Measurements from ENCODE around the gene SEC11C.

Gene SEC11C

GRCh38 chr18:59156316-59156715 is 16.6 kb downstream of the SEC11C start:
- TF ChIP-seq, protein P1, sequence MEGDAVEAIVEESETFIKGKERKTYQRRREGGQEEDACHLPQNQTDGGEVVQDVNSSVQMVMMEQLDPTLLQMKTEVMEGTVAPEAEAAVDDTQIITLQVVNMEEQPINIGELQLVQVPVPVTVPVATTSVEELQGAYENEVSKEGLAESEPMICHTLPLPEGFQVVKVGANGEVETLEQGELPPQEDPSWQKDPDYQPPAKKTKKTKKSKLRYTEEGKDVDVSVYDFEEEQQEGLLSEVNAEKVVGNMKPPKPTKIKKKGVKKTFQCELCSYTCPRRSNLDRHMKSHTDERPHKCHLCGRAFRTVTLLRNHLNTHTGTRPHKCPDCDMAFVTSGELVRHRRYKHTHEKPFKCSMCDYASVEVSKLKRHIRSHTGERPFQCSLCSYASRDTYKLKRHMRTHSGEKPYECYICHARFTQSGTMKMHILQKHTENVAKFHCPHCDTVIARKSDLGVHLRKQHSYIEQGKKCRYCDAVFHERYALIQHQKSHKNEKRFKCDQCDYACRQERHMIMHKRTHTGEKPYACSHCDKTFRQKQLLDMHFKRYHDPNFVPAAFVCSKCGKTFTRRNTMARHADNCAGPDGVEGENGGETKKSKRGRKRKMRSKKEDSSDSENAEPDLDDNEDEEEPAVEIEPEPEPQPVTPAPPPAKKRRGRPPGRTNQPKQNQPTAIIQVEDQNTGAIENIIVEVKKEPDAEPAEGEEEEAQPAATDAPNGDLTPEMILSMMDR (IDR thresholded peaks at IDR 0.05; ENCODE audit: borderline replicate concordance, control extremely low read depth, extremely low read depth, insufficient read depth, missing control alignments) = no peak
- in situ Hi-C loops (cut with MboI; ENCODE audit: low sequenced_read_pairs, unreplicated experiment) = no loop called here
- no peak for DNase-seq (ENCODE audit: low spot score)

DNA sequence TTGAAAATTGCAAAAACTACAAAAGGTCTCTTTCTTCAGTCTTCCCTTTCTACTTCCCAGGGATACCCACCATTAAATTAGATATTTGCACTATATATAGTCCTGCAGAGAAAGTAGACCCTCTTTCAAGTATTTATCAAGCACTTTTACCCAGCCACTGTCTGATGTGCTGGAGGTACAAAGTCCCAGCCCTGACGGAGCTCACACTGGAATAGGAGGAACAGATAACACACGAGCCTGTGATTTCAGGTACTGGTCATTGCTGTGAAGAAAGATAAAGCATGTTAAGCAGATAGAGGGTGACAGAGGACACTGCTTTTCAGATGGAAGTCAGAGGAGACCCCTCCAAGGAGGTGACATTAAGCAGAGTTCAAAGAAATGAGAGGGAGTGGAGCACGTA is 19.6 kb downstream of the SEC11C start:
- DNase-seq (ENCODE audit: low spot score) = no peak
- TF ChIP-seq, protein P1 (IDR thresholded peaks at IDR 0.05; ENCODE audit: borderline replicate concordance, control extremely low read depth, extremely low read depth, insufficient read depth, missing control alignments) = no peak
- in situ Hi-C loops (cut with MboI; ENCODE audit: low sequenced_read_pairs, unreplicated experiment) = no loop called here

- DNase-seq (ENCODE audit: low spot score) = no peak
- in situ Hi-C loops (cut with MboI; ENCODE audit: low sequenced_read_pairs, unreplicated experiment) = no loop called here
- TF ChIP-seq, protein P1 (IDR thresholded peaks at IDR 0.05; ENCODE audit: borderline replicate concordance, control extremely low read depth, extremely low read depth, insufficient read depth, missing control alignments) = no peak
These were observed 20.3 kb downstream of the SEC11C start for GRCh38 chr18:59159986-59160385.

DNA sequence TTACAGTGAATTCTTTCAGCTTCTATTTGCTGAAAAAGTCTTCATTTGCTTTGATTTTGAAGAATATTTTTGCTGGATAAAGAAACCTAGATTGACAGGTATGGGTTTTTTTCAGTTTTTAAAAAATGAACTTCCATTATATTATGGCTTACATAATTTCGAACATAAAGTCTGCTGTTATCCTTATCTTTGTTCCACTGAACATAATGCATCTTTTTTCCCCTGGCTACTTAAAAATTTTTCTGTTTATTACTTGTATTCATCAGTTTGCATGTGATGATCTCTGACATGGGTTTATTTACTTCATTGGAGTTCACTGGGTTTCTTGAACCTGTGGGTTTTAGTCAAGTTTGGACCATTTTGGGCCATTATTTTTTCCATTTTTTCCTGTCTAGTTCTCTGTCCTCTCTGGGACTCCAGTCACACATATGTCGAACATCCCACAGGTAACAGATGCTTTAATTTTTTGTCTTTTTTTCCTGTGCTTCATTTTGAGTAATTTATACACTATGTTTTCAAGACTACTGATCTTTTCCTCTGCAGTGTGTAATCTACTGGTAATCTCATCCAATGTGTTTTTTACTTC is 33.1 kb downstream of the SEC11C start:
- DNase-seq (ENCODE audit: low spot score) = no peak
- TF ChIP-seq, protein P1 (IDR thresholded peaks at IDR 0.05; ENCODE audit: borderline replicate concordance, control extremely low read depth, extremely low read depth, insufficient read depth, missing control alignments) = no peak
- in situ Hi-C loops (cut with MboI; ENCODE audit: low sequenced_read_pairs, unreplicated experiment) = no loop called here

DNA sequence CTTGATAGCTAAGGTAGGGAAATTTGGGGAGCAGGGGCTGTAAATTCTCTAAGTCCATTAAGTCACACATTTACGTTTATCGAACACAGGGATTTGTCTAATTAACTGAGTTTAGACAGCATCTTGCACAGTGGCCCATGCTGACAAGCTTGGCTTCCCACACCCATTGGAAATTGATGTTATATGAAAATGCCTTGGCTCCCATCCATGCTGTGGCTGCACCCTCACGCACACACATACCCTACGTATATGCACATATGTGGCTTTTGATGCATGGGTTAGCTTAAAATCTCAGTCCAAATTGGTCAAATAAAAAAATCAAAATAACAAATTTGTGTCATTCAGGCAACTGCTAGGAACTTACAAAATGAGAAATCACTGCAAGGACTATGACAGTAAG is 37.8 kb downstream of the SEC11C start:
- no peak for DNase-seq (ENCODE audit: low spot score)
- TF ChIP-seq, protein P1 (IDR thresholded peaks at IDR 0.05; ENCODE audit: borderline replicate concordance, control extremely low read depth, extremely low read depth, insufficient read depth, missing control alignments) = no peak
- in situ Hi-C loops (cut with MboI; ENCODE audit: low sequenced_read_pairs, unreplicated experiment) = no loop called here

GRCh38 chr18:59180150-59180845 is 40.6 kb downstream of the SEC11C start:
- DNase-seq (ENCODE audit: low spot score) = no peak
- TF ChIP-seq, protein P1 (IDR thresholded peaks at IDR 0.05; ENCODE audit: borderline replicate concordance, control extremely low read depth, extremely low read depth, insufficient read depth, missing control alignments) = no peak
- in situ Hi-C loops (cut with MboI; ENCODE audit: low sequenced_read_pairs, unreplicated experiment) = no loop called here
